H1 (cell line): Measurements from ENCODE around the gene GMPPA. TPM values are rescaled to one million over a fixed set of nuclear protein-coding genes. Genes with fewer than 3 reads are reported as not detected.

Source experiments
- CTCF ChIA-PET: fragments of 300-600 bp; sonication (Branson Sonifier 250); formaldehyde crosslinking; loops from one replicate; lab custom pipeline; 2021; ENCODE audit not compliant: partially characterized antibody; lab: Charles Lee
- POLR2A ChIA-PET: fragments of 300-600 bp; sonication (Branson Sonifier 250); formaldehyde crosslinking; loops from one replicate; lab custom pipeline; 2021; ENCODE audit warnings: inconsistent platforms; ENCODE audit not compliant: partially characterized antibody; lab: Charles Lee
- DNase-seq, 2 experiments: peaks; one replicate each; pipeline versions ENCODE4 v3.0.0 to v3.0.0-alpha.2; 2010 to 2022; ENCODE audit warnings: low spot score in 2 of 2, low read depth in 1 of 2, mixed read lengths in 1 of 2
- FAIRE-seq: peaks from 2 replicates; lab custom pipeline; 2011; peaks lifted over from hg19 to GRCh38; lab: Jason Lieb, UNC
- H2AFZ ChIP-seq: 2 replicates; pipeline ENCODE4 v1.8.1; 2012; ENCODE audit warnings: low read length, inconsistent platforms
- H2AK5ac ChIP-seq: 2 replicates; pipeline ENCODE4 v1.6.1; 2013; ENCODE audit warnings: low read depth, low read length
- H2BK120ac ChIP-seq: replicated peaks from 2 replicates; pipeline ENCODE3; 2013; ENCODE audit warnings: low read depth, low read length, inconsistent platforms
- H2BK12ac ChIP-seq: 2 replicates; pipeline ENCODE4 v1.6.1; 2013; ENCODE audit warnings: low read depth, low read length
- H2BK15ac ChIP-seq: 2 replicates; pipeline ENCODE4 v1.6.1; 2013; ENCODE audit warnings: low read length
- H2BK20ac ChIP-seq: 2 replicates; pipeline ENCODE4 v1.6.1; 2013; ENCODE audit warnings: low read length
- H2BK5ac ChIP-seq: 2 replicates; pipeline ENCODE4 v1.6.1; 2013; ENCODE audit warnings: low read depth, low read length
- H3K14ac ChIP-seq: 2 replicates; pipeline ENCODE4 v1.6.1; 2013; ENCODE audit warnings: inconsistent platforms; ENCODE audit not compliant: insufficient read length
- H3K18ac ChIP-seq: 2 replicates; pipeline ENCODE4 v1.6.1; 2013; ENCODE audit warnings: low read length; ENCODE audit errors: extremely low read depth
- H3K23ac ChIP-seq: 2 replicates; pipeline ENCODE4 v1.6.1; 2013; ENCODE audit warnings: inconsistent platforms; ENCODE audit not compliant: insufficient read length
- H3K23me2 ChIP-seq: 2 replicates; pipeline ENCODE4 v1.6.1; 2013; ENCODE audit warnings: low read depth, low read length
- H3K27ac ChIP-seq: 2 replicates; pipeline ENCODE4 v1.6.1; 2011; ENCODE audit warnings: low read depth, low read length, inconsistent platforms
- H3K27me3 ChIP-seq, 4 experiments: replicated peaks in 1 of 4; 1 replicate in 1 of 4; 2 replicates in 3 of 4; pipeline versions ENCODE4 v1.6.1 to v1.8.1; 2011 to 2013; ENCODE audit warnings: low read length in 3 of 4, mild to moderate bottlenecking in 3 of 4, inconsistent platforms in 2 of 4, mixed read lengths in 2 of 4, moderate library complexity in 1 of 4; ENCODE audit not compliant: control insufficient read depth in 3 of 4, insufficient read depth in 3 of 4; ENCODE audit errors: extremely low read depth in 1 of 4
- H3K36me3 ChIP-seq, 4 experiments: 2 replicates each; pipeline versions ENCODE4 v1.6.1 to v1.8.1; 2011 to 2013; ENCODE audit warnings: mild to moderate bottlenecking in 4 of 4, low read length in 3 of 4, moderate library complexity in 2 of 4, control low read depth in 1 of 4, inconsistent platforms in 1 of 4; ENCODE audit not compliant: insufficient read depth in 4 of 4, control insufficient read depth in 2 of 4
- H3K4ac ChIP-seq: replicated peaks from 2 replicates; pipeline ENCODE3; 2013; ENCODE audit warnings: low read length, low read depth, mixed read lengths, inconsistent platforms; ENCODE audit not compliant: insufficient read length
- H3K4me1 ChIP-seq, 4 experiments: replicated peaks in 1 of 4; 1 replicate in 1 of 4; 2 replicates in 3 of 4; pipeline versions ENCODE4 v1.6.1 to v1.8.1; 2011 to 2013; ENCODE audit warnings: low read length in 3 of 4, inconsistent platforms in 2 of 4, mixed read lengths in 1 of 4; ENCODE audit not compliant: insufficient read depth in 4 of 4, control insufficient read depth in 3 of 4
- H3K4me2 ChIP-seq, 2 experiments: 2 replicates each; pipeline versions ENCODE4 v1.6.1 to v1.8.1; 2011 to 2013; ENCODE audit warnings: low read depth in 2 of 2, low read length in 2 of 2, control low read depth in 1 of 2, inconsistent platforms in 1 of 2, mild to moderate bottlenecking in 1 of 2; ENCODE audit not compliant: insufficient read depth in 1 of 2
- H3K4me3 ChIP-seq, 4 experiments: fragments of 200-600, 300-600 bp in 1 of 4; sonication (generic), shearing (Covaris generic), sonication (Bioruptor Twin) in 1 of 4; 2 replicates each; pipeline versions ENCODE4 v1.5.1 to v1.8.1; 2011 to 2016; ENCODE audit warnings: low read length in 4 of 4, low read depth in 3 of 4, control low read depth in 2 of 4, inconsistent platforms in 2 of 4, mild to moderate bottlenecking in 2 of 4, mixed read lengths in 1 of 4, moderate library complexity in 1 of 4; ENCODE audit not compliant: insufficient read depth in 2 of 4; ENCODE audit errors: extremely low read depth in 1 of 4
- H3K56ac ChIP-seq: replicated peaks from 2 replicates; pipeline ENCODE3; 2013; ENCODE audit warnings: low read depth, mild to moderate bottlenecking, mixed read lengths, low read length, inconsistent platforms; ENCODE audit not compliant: insufficient read length
- H3K79me1 ChIP-seq: 2 replicates; pipeline ENCODE4 v1.6.1; 2013; ENCODE audit warnings: low read depth, low read length, control low read depth
- H3K79me2 ChIP-seq, 2 experiments: 2 replicates each; pipeline versions ENCODE4 v1.6.1 to v1.8.1; 2012 to 2013; ENCODE audit warnings: low read length in 2 of 2, mild to moderate bottlenecking in 2 of 2, inconsistent platforms in 1 of 2; ENCODE audit not compliant: insufficient read depth in 2 of 2, control insufficient read depth in 1 of 2
- H3K9ac ChIP-seq, 4 experiments: replicated peaks in 1 of 4; 1 replicate in 1 of 4; 2 replicates in 3 of 4; pipeline versions ENCODE4 v1.6.1 to v1.8.1; 2011 to 2013; ENCODE audit warnings: low read depth in 3 of 4, low read length in 3 of 4, control low read depth in 2 of 4, mild to moderate bottlenecking in 2 of 4, moderate library complexity in 2 of 4, inconsistent platforms in 1 of 4; ENCODE audit errors: extremely low read depth in 1 of 4
- H3K9me3 ChIP-seq, 2 experiments: 2 replicates each; pipeline versions ENCODE4 v1.6.1 to v1.8.1; 2012 to 2013; ENCODE audit warnings: mild to moderate bottlenecking in 2 of 2, moderate library complexity in 2 of 2, control low read depth in 1 of 2, inconsistent platforms in 1 of 2, low read depth in 1 of 2, low read length in 1 of 2, mixed read lengths in 1 of 2; ENCODE audit not compliant: insufficient read depth in 2 of 2
- H4K20me1 ChIP-seq, 2 experiments: replicated peaks in 1 of 2; 2 replicates each; pipeline versions ENCODE3 to v1.8.1; 2011 to 2013; ENCODE audit warnings: inconsistent platforms in 2 of 2, low read length in 2 of 2, mild to moderate bottlenecking in 1 of 2; ENCODE audit not compliant: insufficient read depth in 2 of 2, control insufficient read depth in 1 of 2
- H4K5ac ChIP-seq: 2 replicates; pipeline ENCODE4 v1.6.1; 2013; ENCODE audit warnings: low read length, low read depth, mixed read lengths, inconsistent platforms; ENCODE audit not compliant: insufficient read length
- H4K8ac ChIP-seq: 2 replicates; pipeline ENCODE4 v1.8.0; 2013; ENCODE audit warnings: mild to moderate bottlenecking, moderate library complexity, low read length, inconsistent platforms; ENCODE audit not compliant: insufficient read depth; ENCODE audit errors: extremely low read depth
- H4K91ac ChIP-seq: replicated peaks from 2 replicates; pipeline ENCODE3; 2013; ENCODE audit warnings: low read length, mixed read lengths, inconsistent platforms; ENCODE audit not compliant: insufficient read length
- CREB1 ChIP-seq: IDR thresholded peaks from 2 replicates; pipeline ENCODE4 v1.6.1; 2012; ENCODE audit warnings: inconsistent platforms
- CTBP2 ChIP-seq: IDR thresholded peaks from 2 replicates; pipeline ENCODE4 v1.7.0; 2011; ENCODE audit warnings: borderline replicate concordance, mild to moderate bottlenecking, moderate library complexity, mixed read lengths, low read length; ENCODE audit not compliant: insufficient read depth, insufficient read length
- E2F6 ChIP-seq: IDR thresholded peaks from 2 replicates; pipeline ENCODE4 v1.6.1; 2012; ENCODE audit warnings: inconsistent platforms
- EGR1 ChIP-seq: IDR thresholded peaks from 2 replicates; pipeline ENCODE4 v1.6.1; 2011; ENCODE audit warnings: low read depth, low read length, borderline replicate concordance
- FOSL1 ChIP-seq: IDR thresholded peaks from 2 replicates; pipeline ENCODE4 v1.6.1; 2011; ENCODE audit warnings: mild to moderate bottlenecking, low read depth, low read length, moderate library complexity; ENCODE audit not compliant: insufficient read depth
- HDAC6 ChIP-seq: IDR thresholded peaks from one replicate; pipeline ENCODE4 v1.7.1; 2012; ENCODE audit warnings: low read depth, mild to moderate bottlenecking, inconsistent platforms, low read length, moderate library complexity
- JUN ChIP-seq: IDR thresholded peaks from 2 replicates; pipeline ENCODE4 v1.6.1; 2011; ENCODE audit warnings: low read depth, mild to moderate bottlenecking, improper control_type of control experiment, low read length
- POLR2A ChIP-seq, 2 experiments: IDR thresholded peaks; 1 replicate in 1 of 2; 2 replicates in 1 of 2; pipeline ENCODE4 v1.6.1; 2011; ENCODE audit warnings: low read depth in 2 of 2, low read length in 2 of 2, mild to moderate bottlenecking in 2 of 2; ENCODE audit errors: control extremely low read depth in 1 of 2
- RBBP5 ChIP-seq: IDR thresholded peaks from 2 replicates; pipeline ENCODE4 v1.7.1; 2012; ENCODE audit warnings: low read depth, mild to moderate bottlenecking, inconsistent platforms, low read length, moderate library complexity, borderline replicate concordance
- RNF2 ChIP-seq: fragments of 200-900, 300-1000 bp; sonication (generic); IDR thresholded peaks from 2 replicates; pipeline ENCODE4 v1.7.1; 2016; ENCODE audit warnings: borderline replicate concordance, low read depth, mild to moderate bottlenecking, antibody characterized with exemption, low read length; ENCODE audit not compliant: poor library complexity, severe bottlenecking; ENCODE audit errors: missing control alignments
- TBP ChIP-seq: IDR thresholded peaks from 2 replicates; pipeline ENCODE4 v1.6.1; 2011; ENCODE audit warnings: low read depth, low read length, improper control_type of control experiment
- YY1 ChIP-seq: IDR thresholded peaks from 2 replicates; pipeline ENCODE4 v1.6.1; 2011; ENCODE audit warnings: low read depth, mild to moderate bottlenecking, low read length
- WGBS, 2 experiments: shearing (Covaris generic) in 1 of 2; methylation state at CpG; one replicate each; pipeline versions ENCODE4 v1.1.6 to v1.1.7; 2013 to 2015; ENCODE audit warnings: low lambda C conversion rate in 2 of 2, mixed read lengths in 2 of 2, inconsistent platforms in 1 of 2, low coverage in 1 of 2, missing lambda C conversion rate in 1 of 2; ENCODE audit not compliant: insufficient replicate concordance in 2 of 2, insufficient coverage in 1 of 2, insufficient read length in 1 of 2; ENCODE audit errors: extremely low coverage in 1 of 2, missing lambda C conversion rate in 1 of 2; 5-methylcytosine and 5-hydroxymethylcytosine counted together
- polyA plus RNA-seq, 7 experiments: library from polyadenylated mRNA; depleted of rRNA in 3 of 7; stranded (reverse) in 5 of 7; unstranded in 2 of 7; fragments of >200 nt in 5 of 7; fragments of 200-250 nt in 2 of 7; gene quantifications; 1 replicate in 5 of 7; 2 replicates in 1 of 7; 4 replicates in 1 of 7; pipeline versions ENCODE4 v1.2.1 to v1.2.3, GENCODE V29; 2011 to 2013; ENCODE audit warnings: missing spikeins in 2 of 7, mixed read lengths in 2 of 7
- total RNA-seq: library from RNA; stranded (reverse); fragmentation: NEBNext Ultra II Directional; extraction: Animal tissue kit (Norgen Biotek cat#: 25700); gene quantifications from 2 replicates; pipeline ENCODE4 v1.2.1, GENCODE V29; 2021

GMPPA gene
- total and polyA plus RNA-seq, 2 of the 8 experiments (the other 6 are each of a cell fraction or from before 2014, with no cell fraction given): 34.3 to 98.8 TPM

- no peak for DNase-seq
- H2AK5ac ChIP-seq: no peak overlapping the region
- no peak overlapping the region for H3K56ac ChIP-seq
- no peak overlapping the region for H2BK5ac ChIP-seq
- no peak overlapping the region for H3K4me2 ChIP-seq
- H4K5ac ChIP-seq: no peak overlapping the region
- H2BK15ac ChIP-seq: no peak overlapping the region
- H4K8ac ChIP-seq: no peak overlapping the region
- H3K4me3 ChIP-seq: no peak overlapping the region
- no peaks in the 10 kb centered on the region for H3K79me2 ChIP-seq
- no peaks in the 10 kb centered on the region for H3K36me3 ChIP-seq
- no peak overlapping the region for H3K9ac ChIP-seq
- H2BK12ac ChIP-seq: no peak overlapping the region
- H2BK20ac ChIP-seq: no peak overlapping the region
- H3K18ac ChIP-seq: no peak overlapping the region
- FAIRE-seq: no peak
- no peaks in the 10 kb centered on the region for H3K9me3 ChIP-seq
- no peak overlapping the region for H3K23ac ChIP-seq
- no peak overlapping the region for H4K91ac ChIP-seq
- POLR2A ChIA-PET: interaction anchor here (0.7 to 1.2 kb wide), 2 partner anchors 12 to 56 kb away, joined by 3 to 4 read pairs; no protein-coding TSS in a partner anchor
- H3K4ac ChIP-seq: no peak overlapping the region
- H3K27me3 ChIP-seq: 0 out of 7 replicates have a peak, but pooled peaks cover 0 to 2% (median 0%) of the 10 kb centered on the region in 4 experiments
- H3K79me1 ChIP-seq: no peaks in the 10 kb centered on the region; the same call in 1 of the 2 replicates
- H2BK120ac ChIP-seq: no peak overlapping the region
- peaks cover 0 to 13% (median 6%) of the 10 kb centered on the region in 4 experiments; a peak in 5 of 7 replicates for H3K4me1 ChIP-seq
- no peak overlapping the region for H2AFZ ChIP-seq
- WGBS, 2 experiments: 94% methylated on average over 10 of the region's 11 CpGs; no CpG with 5 or more reads in 1 of the 2 experiments
- no peak overlapping the region for H3K27ac ChIP-seq
- H3K23me2 ChIP-seq: no peaks in the 10 kb centered on the region
- CTCF ChIA-PET: interaction anchor here (0.7 to 113.1 kb wide), 5 partner anchors 15 to 174 kb away, joined by 3 to 7248 read pairs (median 33); partner anchors contain the start of genes ASIC4, CHPF, DES and GMPPA
- no peaks in the 10 kb centered on the region for H4K20me1 ChIP-seq
- H3K14ac ChIP-seq: no peak overlapping the region
- TF ChIP-seq JUN (no peak), TBP (no peak), POLR2A (IDR thresholded peaks at IDR 0.05; ENCODE audit: control extremely low read depth in 1 of 2, low read depth in 2 of 2, low read length in 2 of 2) (no peak), EGR1 (no peak), HDAC6 (no peak), RBBP5 (no peak), CTBP2 (no peak), CREB1 (no peak), FOSL1 (no peak), RNF2 (no peak), E2F6 (no peak), YY1 (no peak)
Observed at GRCh38 chr2:219474285-219475060, 24.2 kb upstream of the GMPPA start.
